Left hindlimb (tissue), 1 donor: Measurements from ENCODE around the gene CACNA1H.

Experiments used
- DNase-seq: peaks from one replicate; pipeline ENCODE4 v3.0.0-alpha.2; 2018

The CACNA1H gene

GRCh38 chr16:1143761-1144450 lies 9.0 kb upstream of the CACNA1H start:
- no peak for DNase-seq

GRCh38 chr16:1144476-1145382 lies 8.2 kb upstream of the CACNA1H start:
- DNase-seq, result no peak

- no peak for DNase-seq
These were observed 7.4 kb upstream of the CACNA1H start for GRCh38 chr16:1145383-1146100.

GRCh38 chr16:1146409-1146808 lies 6.5 kb upstream of the CACNA1H start:
- DNase-seq, result no peak

- no peak for DNase-seq
These were observed 5.9 kb upstream of the CACNA1H start for GRCh38 chr16:1147027-1147426.

- no peak for DNase-seq
These were observed 3.7 kb upstream of the CACNA1H start for GRCh38 chr16:1149101-1149636.

GRCh38 chr16:1150511-1150982 lies 2.4 kb upstream of the CACNA1H start:
- DNase-seq, result no peak

- DNase-seq, result no peak
These were observed 1.3 kb upstream of the CACNA1H start for GRCh38 chr16:1151424-1152122.

- DNase-seq, result no peak
These were observed 725 bp upstream of the CACNA1H start for GRCh38 chr16:1152123-1152638.

- DNase-seq, result no peak
These were observed 714 bp downstream of the CACNA1H start for GRCh38 chr16:1153480-1154160.

GRCh38 chr16:1154291-1154886 lies 1.5 kb downstream of the CACNA1H start:
- DNase-seq, result no peak

GRCh38 chr16:1154887-1155331 lies 2.0 kb downstream of the CACNA1H start:
- no peak for DNase-seq

- no peak for DNase-seq
These were observed 2.6 kb downstream of the CACNA1H start for GRCh38 chr16:1155353-1156054.

GRCh38 chr16:1156055-1156982 lies 3.4 kb downstream of the CACNA1H start:
- DNase-seq, result no peak

- DNase-seq, result no peak
These were observed 4.2 kb downstream of the CACNA1H start for GRCh38 chr16:1156983-1157638.

- no peak for DNase-seq
These were observed 4.9 kb downstream of the CACNA1H start for GRCh38 chr16:1157639-1158455.

GRCh38 chr16:1158456-1159324 lies 5.8 kb downstream of the CACNA1H start:
- DNase-seq, result no peak
